HG03469 (cell line): Measurements from ENCODE around the gene PRAC2.

ENCODE experiments used
- ATAC-seq: cut with Tn5 transposase; IDR thresholded peaks from one replicate; pipeline ENCODE4 v1.9.1; 2021; ENCODE audit warnings: mild to moderate bottlenecking, moderate library complexity, moderate number of reproducible peaks; ENCODE audit not compliant: unreplicated experiment

Gene PRAC2

DNA sequence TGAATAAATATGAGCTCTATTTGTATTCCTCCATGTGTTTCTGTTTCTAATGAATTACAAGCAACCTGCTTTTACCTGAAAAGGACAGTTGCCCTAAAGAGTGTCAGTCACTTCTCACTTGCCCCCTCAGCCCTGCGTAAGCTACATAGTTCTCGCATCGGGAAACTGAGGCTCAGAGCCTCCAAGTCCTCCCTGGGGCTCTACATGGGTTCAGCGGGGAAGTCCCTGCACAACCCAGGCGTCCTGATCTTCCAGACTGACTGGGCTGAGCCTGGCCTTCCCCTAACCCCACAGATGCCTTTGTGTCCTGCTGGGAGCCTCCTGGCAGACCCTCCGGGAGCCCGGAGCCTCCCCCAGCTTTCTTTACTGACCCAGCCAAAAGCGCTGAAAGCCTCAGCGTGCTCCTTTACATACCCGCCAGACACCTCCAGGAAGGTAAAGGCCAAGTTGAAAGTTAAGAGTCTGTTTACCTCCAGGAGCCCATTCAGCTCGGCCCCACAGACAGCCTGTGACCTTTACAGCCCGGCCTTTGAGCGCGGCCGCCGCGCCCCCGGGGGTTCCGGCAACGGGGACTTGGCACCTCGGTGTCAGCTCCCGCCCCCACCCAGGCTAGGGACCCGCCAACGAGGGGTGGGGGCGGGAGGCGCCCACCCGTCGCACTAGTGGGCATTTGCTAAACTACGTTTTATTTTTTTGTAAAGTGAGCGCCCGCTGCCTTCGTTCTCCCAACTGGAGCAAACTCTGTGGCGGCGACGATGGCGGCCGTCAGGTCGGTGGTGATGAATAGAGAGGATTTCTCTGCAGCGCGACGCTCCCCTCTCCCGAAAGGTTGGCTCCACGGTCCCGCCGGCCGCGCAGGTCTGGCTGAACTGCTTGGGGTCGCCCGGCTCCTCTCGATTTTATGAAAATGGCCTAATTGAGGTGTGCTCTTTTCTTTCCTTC is 10.0 kb downstream of the PRAC2 start:
- ATAC-seq = no peak

DNA sequence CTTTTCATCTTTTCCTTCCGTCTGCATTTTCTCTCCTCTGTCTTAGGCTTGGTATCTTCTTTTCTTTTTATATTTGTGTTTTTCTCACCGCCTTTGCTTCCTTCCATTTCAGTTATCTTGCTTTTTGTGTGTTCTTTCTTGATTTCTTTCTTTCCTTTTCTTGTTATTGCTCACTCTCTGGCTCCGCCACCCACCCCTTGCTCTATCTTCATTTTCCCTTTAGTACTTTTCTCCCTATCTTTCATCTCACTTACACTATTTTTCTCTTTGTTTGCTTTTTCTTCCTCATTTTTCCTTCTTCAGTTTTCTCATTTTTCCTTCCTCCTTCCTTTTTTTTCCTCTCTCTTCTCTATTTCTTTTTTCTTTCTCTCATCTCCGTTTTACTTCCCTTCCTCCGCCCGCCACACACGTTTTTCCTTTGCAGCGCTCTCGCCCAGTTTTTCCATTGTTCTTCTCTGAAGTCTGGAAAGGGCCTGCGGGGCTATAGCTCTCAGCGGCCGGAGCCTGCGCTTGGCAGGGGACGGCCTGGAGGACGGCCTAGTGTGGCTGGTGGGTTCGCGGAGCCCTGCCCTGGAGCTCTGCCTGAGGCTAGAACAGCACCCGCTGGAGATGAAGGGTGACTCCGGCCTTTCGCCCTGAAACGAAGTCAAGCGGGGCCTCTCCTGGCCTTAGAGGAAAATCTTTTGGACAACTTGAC is 10.8 kb downstream of the PRAC2 start:
- no peak for ATAC-seq

DNA sequence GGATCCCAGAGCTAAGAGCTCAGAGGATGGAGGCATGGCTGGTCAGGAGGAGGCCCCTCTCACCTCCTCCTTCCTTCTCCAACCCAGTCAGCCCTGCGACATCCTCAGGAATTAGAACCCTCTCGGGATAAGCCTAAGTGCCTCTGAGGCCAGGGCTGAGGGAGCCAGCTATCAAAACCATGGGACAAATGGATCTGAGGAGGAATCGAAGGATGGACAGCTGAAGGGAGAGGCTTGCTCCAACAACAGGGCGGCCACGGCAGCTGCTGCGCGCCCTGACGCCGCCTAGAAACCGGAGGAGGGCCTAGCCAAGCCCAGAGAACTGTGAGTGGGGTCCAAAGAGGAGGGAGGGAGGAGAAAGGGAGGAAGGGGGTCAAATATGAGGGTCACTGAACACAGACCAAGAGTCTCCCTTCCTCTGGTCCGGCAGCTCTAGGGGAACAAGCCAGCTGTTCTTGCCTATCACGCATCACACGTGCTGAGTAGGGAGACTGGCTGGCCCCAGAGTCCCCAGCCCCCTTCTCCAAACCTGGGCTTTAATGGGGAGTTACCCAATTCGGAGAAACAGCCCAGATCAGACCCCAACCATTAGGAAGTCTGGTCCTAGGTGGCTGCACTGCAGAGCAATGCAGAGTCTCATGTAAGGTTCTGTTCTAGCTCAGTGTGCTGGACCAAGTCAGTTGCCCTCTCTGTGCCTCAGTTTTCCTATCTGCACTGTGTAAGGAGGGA is 11.5 kb downstream of the PRAC2 start:
- no peak for ATAC-seq

DNA sequence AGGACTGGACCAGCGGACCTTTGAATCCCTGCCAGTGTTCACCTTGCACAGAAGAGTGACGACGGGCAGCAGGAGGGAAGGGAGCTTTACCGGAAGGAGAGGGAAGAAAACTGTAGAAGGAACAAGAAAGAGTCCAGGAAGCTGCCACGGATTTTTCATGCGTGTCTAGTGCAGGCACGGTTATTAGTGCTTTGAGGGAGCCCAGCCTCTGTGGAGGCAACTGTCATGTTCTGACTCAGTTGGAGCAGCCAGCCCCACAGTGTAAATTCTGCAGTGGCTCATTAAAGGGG is 12.0 kb downstream of the PRAC2 start:
- ATAC-seq = no peak

DNA sequence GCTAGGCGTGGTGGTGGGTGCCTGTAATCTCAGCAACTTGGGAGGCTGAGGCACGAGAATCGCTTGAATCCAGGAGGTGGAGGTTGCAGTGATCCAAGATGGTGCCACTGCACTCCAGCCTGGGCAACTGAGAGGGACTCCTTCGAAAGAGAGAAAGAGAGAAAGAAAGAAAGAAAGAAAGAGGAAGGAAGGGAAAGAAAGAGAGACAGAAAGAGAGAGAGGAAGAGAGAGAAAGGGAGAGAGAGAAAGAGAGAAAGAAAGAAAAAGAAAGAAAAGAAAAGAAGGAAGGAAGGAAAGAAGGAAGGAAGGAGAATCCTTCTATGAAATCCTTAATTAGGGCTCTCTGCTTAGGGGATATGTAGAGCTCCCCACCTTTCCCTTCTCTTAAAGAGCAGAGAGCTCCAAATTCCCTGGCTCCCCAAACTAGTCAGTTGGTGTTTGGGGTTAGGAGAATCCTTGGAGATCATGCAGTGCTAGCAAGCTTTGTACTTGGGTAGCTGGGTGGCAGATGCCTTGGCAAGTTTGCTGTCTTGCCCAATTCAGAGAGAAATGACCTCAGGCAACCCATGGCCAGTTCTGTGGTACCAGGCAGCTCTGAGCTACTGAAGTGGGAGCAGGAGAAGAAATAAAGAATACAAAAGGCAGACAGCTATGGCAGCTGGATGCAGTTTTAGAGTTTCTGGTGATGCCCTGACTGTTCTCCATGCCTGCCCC is 14.5 kb downstream of the PRAC2 start:
- ATAC-seq = no peak

DNA sequence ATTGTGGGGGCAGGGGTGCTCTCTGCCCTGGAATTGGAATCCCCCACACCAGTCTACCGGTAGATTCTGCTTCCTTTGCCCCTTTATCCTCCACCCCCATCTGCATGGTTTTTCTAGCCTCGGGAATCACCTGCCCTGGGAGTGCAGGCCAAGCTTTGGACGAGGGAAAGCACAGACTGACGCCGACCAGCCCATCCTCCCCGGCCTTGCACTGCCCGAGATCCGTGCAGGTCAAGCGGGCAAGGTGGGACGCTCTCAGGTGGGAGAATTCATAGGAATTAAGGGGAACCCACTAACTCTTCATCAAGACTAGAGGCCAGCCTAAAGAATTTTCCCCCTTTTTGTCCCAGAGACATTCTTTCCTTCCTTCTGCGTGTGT is 15.4 kb downstream of the PRAC2 start:
- no peak for ATAC-seq

DNA sequence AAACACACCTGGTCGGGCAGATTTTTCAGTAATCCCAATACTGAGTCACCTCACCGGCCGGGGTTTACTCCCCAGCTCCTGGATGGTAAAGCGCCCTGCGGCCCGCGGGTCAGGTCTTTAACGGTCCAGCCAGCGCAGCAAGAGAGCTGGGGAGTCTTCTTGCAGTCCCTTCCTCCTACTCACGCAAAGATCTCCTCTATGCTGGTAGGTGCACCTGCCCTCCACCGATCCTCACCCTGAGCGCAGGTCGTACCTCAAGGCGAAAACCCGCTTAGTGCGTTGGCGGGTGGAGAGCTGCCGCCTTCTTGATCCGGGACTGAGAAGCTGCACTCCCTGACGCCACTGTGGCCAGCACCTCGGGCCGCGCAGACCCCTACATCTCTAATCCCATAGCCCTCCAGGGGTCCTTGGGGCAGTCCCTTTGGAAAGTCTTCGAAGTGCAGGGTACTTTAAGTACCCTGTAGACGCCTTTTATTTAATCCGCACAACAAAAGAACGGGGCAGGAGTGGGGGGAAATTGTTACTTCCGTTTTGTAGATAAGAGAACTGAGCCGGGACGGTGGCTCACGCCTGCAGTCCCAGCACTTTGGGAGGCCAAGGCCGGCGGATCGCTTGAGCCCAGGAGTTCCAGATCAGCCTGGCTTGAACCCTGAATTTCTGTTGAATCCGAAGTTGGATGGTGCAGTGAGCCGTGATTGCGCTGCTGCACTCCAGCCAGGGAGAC is 16.0 kb downstream of the PRAC2 start:
- ATAC-seq = no peak

DNA sequence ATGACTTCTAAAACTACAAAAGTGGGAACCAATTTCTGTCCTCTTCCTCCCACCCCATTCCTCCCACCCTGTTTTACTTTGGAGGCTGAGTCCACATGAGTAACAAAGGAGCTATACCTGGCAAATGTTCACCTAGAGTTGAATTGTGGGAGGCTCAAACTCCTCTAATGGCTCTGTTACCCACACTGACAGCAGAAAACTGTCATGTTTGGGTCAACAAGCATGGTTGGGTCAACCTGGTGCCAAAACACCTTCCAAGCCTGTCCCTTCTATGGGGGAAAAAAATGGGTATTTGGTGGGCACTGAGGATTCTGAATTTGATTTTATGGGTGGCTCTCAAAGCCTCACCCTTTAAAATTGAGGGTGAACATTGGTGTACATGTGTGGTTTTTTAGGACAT is 17.6 kb downstream of the PRAC2 start:
- no peak for ATAC-seq

DNA sequence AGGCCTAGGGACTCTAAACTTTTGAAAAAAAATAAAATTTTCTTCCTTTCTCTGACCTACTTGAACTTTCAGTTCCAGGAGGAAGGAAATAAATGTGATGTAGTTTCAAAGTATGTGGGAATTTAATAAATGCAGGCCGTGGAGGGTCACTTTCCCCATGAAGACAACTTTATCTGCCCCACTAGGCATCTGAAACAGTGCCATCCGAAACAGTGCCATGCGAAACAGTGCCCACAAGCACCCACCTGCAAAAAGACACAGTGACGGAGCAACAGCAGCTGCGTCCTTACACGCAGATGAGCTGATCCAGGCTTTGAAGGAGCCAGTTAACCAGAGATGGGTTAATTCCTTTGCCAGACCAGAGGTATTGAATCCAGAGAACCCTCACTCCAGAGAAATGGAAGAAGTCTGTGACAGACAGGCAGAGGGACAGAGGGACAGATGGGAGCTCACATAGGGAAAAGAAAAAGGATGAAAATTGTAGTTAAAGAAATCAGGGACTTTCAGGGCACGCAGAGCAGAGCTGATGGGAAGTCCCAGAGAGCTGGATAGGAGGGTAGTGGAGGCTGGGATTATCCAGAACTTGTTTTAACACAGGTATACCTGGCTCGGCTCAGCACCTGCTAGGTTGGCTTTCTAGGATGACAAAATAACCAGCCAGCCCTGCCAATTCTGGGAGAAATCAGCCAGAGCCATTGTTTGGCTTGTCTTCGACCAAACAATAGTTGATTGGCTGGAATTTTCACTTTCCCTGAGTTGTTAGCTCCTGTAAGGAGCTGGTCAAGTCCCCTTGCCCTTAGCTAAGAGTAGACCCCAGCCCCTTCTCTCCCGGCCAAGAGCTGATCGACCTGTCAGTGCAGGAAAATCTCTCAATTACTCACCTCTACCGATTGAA is 22.6 kb downstream of the PRAC2 start:
- no peak for ATAC-seq

DNA sequence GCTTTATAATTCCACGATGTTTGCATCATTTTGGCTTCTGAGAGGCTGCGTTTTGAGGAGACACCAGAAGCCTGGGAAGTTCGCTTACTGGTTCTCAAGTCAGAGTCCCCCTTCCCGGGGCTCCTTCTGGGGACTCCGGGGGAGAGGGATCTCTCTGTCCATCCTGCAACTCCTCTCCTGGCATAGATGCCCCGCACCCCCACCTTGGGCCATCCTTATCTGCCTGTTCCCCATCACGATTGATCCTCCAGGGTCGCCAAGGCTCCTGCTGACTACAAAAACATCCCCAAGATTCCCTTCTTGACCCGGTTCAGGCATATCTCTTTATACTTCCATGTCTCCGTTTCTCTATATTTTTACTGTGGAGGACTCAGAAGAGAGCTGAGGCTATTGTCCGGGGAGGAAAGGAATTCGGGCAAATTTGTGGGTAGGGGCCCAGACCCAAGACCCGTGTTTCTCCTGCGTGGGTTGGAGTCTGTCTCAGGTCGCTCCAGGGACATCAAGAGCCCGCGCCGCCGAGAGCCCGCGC is 24.0 kb downstream of the PRAC2 start:
- no peak for ATAC-seq

DNA sequence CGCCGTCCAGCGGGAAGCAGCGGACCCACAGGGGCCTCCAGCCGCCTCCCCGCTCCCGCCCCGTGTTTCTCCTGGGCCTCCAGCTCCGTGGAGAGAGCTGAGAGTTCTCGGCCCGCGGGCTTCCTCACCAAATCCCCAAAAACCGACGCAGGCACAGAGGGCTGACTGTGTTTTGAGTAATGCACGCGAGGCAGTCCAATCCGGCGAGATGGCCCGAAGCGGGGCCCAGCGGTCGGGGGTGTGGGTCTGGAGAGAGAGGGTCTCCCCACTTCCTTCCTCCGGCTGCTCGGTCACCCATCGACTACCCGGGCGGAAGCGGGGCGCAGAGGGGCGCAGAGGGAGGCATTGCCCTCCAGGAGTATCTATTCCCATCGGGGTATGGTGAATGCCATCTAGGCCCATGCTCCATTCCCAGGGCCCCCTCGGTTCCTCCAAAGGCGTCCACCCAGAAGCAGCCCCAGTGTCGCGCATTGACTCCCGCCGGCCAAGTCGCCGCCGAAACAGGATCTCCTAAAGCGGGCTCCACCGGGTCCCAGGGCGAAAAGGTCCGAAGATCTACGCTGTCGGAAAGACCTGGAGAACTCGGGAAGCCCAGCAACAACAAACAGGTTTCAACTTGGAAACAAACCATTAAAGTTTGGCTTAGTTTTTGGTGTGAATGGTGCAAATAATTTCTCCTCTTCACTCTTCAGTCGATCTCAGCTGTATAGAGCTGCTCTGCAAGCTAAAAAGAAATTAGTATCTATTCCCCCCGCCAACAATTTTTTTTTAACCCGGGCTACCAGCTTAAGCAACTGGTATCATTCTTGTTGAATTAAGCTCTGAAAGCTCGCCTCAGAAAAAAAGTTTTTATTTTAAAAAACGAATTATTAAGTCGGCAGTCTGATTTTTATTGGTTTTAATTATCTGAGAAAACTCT is 24.7 kb downstream of the PRAC2 start:
- ATAC-seq = no peak

DNA sequence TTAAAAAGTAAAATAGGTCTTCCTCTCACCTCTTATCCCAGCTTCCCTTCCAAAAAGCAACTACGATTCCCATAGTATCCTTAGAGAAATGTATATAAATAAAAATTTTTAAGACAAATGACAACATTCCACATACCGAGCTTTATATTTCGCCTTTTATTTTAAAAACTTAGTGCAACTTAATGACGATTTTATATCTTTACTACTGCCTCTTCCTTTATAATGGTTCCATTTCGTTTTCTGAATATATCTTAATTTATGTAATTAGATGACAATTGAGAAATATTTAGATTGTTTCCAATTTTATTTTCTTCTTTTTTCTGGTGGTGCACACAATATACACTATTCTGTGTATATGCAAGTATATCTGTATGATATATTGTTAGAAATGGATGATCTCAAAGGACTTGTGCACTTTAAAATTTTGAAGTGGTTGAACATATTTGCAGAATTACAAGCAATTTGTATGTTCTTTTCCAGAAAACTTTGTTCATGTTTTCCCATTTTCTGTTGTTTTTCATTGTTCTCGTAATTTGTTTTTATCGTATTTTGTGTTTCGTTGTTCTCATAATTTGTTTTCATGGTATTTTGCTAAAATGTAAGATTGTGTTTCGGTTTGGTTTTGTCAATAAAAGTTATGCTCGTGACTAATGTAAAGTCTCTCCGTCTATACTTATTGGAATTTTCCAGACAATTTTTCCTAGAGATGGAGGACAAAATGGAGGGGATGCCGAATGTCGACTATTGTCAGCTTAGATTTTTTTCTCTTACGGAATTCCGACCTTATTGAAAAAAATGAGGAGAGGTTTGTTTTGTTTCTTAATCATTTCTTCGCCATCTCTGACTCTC is 26.0 kb downstream of the PRAC2 start:
- ATAC-seq = no peak

DNA sequence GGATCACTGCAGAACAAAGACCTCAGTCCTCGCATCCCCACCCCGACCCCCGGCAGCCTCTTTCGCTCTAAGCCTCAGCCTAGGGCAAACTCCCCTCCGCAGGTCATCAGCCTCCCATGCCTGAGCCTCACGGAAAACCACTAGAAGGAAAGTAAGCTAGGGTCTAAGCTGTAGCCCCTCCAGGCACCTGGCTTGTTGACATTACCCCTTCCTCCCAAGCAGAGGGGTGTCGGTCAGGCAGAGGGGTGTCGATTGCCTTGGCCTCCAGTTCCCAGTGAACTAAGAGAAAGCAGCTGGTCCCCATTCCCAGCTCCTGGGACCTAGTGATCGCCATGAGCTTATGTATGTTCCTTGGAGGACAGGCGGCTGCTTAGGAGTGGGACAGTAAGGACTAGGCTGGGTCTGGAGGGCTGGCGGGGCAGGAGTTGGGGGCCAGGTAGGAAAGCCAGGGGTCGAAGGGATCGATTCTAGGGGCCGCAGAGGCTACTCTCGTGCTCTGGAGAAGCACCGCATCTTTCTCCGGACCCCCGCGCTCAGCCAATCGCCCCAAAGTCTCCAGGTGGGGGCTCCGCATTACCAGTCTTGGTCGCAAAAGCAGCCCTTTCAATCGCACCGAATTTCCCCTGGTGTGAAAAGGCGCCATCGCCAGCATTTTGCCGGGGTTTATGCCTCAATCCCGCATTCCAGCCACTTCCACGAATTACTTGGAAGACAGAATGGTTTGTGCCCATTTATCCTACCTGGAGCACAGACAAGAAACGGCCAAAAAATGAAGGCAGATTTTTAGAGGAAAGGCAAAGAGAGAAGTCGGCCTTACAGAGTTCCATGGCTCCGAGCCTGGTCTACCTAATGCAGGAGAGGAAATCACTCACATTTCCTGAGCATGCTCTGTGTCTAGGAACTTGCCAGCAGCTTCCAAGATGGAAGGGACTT is 26.9 kb downstream of the PRAC2 start:
- ATAC-seq = no peak

DNA sequence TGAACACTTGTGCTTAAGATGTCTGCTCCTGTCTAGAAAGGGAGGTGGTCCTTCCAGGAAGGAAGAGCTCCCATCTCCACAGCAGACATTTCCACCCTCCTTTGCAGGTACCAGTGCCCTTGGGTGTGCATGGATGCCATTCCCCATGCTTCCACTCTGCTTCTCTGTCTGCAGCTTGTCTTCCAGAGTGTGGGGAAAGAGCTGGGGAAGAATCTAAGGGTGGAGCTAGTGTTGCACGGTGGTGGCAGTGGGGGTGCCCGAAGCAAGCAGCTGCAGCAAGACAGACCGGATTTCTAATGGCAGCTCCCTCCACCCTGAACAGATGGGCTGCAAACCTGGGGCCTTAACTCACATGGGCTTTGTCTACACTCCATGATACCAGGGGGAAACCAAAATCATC is 28.2 kb downstream of the PRAC2 start:
- no peak for ATAC-seq

DNA sequence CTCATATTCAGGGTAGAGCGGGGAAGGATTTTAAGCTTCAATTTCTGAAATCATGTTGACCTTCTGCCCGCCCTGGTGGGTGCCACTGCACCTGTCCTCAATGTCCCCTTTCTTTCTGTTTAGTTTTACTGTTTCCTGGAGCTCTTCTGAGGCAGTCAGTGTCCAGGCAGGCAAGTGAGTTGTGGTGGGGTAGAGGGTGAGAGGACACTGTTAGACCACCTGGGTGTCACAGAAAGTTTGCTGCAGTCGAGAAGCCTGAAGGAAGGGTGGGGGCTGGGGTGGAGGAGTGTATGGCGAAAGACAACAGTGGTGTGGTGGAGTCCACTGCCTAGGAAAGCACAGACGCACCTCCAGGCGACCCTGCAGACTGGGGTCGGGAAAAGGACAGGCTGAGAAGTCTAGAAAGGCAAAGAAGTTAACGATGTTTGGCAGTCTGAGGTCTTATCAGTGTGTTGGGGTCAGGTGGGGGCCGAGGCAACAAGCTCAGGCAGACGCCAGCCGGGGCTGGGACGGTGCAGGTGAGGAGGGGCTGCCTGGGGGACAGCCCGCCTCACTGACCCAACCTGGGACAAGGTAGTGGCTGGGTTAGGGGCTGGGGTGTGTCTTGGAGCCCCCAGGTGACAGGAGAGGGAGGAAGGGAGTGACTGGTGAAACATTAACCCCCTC is 28.9 kb downstream of the PRAC2 start:
- no peak for ATAC-seq
